Occipital lobe (tissue), 2 donors: ENCODE results near the gene NCCRP1. TPM values are rescaled to one million over a fixed set of nuclear protein-coding genes. Genes with fewer than 3 reads are reported as not detected.

Experiments
- DNase-seq: peaks from one replicate; lab custom pipeline; 2025; lab: John Stamatoyannopoulos, UW
- total RNA-seq: library from RNA; depleted of rRNA; stranded (reverse); fragments of >200 nt; gene quantifications from one replicate; pipeline ENCODE4 v1.2.3, GENCODE V29; 2014

Gene NCCRP1
- total RNA-seq, 1 donor from 2014 or later: not detected

DNA sequence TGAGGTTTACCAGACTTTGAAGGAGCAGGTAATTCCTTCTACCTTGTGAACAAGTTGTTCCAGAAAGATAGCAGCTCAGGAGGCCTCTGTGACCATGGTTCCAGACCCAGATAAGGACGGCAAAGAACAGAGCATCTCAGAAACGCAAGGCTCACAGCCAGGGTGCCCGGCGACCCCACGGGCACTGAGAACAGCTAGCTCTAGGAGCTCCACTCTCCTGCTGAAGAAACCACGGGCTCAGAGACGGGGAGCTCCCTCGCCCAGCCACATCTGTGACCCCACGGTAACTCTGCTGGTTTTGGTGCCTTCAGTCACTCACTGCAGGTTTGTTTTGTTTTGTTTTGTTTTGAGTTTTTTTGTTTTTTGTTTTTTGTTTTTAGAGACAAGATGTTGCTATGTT lies 16.0 kb upstream of the NCCRP1 start:
- DNase-seq: no peak

DNA sequence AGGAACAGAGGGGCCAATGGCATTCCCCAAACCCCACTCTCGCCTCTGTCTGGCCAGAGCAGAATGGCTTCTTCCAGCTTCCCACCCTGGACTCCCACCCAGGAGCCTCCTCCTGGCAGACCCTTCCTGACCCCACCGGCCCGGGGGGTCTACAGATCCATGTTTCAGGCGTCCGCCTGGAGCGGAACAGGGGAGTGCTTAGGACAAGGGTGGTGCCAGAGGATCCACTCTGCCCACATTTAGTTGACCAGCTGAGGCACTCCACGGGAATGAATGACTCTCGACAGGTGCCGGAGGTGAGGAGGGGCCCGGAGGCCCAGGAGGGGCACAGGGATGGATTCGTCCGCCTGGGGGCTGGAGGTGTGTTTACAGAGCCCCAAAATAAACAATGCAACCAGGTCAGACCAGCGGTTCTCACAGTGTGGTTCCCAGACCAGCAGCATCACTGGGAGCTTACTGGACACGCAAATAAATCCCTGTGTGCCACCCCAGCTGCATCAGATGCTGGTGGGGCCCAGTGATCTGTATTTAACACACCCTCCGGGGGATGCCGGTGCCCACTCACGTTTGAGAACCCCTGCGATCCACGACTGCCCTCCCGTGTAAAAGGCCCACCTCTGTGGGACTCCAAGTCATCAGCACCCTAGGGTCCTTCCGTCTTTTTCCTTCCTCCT lies 15.1 kb upstream of the NCCRP1 start:
- DNase-seq: no peak

DNA sequence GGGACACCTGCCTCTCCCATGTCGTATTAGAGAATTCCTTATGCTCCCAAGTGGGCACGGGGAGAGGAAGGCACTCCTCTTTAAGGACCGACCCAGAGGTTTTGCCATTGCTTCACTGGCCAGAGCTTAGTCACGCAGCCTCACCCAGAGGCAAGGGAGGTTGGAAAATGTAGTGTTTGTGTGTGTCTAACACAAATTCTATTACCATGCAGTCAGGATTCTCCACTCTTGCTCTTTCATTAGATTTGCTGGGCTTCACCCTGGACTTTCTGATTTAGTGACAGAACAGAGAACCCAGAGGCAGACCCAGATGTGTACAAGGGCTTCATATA lies 14.6 kb upstream of the NCCRP1 start:
- DNase-seq: no peak

DNA sequence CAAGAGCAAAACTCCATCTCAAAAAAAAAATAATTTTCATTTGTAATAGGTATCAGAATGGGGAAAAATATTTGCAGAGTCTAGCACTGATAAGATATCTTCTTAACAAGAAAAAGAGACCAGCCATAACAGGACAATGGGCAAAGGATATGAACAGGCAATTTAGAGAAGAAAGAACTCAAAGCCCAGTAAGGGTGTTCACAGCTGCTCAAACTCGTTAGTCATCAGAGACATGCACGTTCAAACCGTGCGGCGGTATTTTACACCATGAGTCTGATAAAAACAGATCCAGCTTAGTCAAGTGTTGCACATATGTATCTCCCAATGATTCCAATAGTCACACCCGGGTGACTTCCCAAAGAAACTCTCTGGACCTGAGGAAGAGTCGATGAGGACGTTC lies 13.7 kb upstream of the NCCRP1 start:
- no peak for DNase-seq

DNA sequence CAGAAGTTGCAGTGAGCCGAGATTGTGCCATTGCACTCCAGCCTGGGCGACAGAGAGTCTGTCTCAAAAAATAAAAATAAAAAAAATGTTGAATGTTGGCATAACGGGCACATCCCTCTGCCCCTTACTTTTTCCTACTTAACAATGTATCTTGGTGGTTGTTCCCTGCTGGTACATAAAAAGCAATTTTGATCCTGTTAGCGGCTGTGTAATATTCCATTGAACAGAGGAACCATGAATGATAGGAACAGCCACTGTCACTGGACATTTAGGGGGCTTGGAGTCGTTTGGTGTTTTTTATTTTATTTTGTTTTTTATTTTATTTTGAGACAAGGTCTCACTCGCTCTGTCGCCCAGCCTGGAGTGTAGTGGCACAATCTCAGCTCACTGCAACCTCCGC lies 10.4 kb upstream of the NCCRP1 start:
- no peak for DNase-seq

DNA sequence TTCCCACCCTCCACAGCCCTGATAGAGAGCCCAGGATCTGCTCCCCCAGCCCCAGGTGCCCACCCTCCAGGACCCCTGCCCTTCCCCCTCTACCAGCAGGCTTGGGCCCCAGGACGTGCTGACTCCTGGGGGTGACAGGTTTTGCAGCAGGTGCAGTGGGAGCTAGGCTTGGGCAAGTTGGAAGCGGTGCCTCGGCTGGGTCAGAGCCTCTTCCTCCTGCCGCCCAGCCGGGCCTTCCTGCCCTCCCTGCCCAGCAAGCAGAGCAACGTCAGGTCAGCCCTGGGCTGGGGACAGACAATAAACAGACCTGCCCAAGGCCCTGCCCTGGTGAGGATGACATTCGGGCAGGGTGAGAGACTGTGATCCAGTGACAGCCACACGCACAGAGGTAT lies 9.2 kb upstream of the NCCRP1 start:
- DNase-seq: no peak

DNA sequence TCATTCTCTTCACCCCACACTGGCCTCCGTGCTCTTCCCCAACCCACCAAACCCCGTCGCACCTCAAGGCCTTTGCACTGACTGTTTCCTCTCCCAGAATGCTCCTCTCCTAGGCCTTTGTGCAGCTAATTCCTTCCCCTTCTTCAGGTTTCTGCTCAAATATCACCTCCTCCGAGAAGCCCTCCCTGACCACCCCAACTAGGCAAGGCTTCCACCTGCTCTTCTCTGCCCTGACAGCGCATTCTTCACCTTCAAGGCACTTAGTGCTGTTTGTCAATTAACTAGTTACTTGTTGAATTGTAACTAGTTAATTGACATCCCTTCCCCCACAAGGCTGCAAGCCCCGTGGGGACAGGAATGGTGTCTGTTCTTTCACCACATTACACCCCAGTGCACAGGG lies 7.8 kb upstream of the NCCRP1 start:
- no peak for DNase-seq

DNA sequence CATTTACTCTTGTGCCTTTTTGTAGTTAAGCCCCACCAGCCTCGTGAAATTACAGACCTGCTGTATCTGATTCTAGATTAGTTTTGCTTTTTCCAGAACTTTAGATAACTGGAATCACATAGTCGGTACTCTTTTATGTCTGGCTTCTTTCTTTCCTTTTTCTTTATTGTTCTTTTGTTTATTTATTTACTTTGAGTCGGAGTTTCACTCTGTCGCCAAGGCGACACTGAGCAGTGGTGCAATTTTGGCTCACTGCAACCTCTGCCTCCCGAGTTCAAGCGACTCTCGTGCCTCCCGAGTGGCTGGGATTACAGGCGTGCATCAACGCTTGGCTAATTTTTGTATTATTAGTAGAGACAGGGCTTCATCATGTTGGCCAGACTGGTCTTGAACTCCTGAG lies 6.0 kb upstream of the NCCRP1 start:
- no peak for DNase-seq

DNA sequence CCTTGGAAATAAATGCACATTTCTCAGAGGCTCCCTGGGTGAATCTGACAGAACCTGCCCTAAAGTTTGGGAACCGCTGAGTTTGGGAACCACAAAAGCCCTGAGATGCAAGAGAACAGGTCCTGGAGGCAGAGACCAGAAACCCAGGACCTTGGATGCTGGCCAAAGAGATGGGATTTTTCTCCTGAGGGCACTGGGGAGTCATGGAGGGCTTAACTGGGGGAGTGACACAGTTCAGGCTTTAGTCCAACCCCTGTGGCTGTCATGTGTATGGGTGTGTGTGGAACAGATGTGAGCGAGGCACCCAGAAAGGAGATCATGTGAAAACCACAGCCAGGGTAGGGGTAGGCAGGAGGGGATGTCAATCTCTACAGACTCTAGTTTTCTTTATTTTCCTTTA lies 3.9 kb upstream of the NCCRP1 start:
- DNase-seq: no peak

DNA sequence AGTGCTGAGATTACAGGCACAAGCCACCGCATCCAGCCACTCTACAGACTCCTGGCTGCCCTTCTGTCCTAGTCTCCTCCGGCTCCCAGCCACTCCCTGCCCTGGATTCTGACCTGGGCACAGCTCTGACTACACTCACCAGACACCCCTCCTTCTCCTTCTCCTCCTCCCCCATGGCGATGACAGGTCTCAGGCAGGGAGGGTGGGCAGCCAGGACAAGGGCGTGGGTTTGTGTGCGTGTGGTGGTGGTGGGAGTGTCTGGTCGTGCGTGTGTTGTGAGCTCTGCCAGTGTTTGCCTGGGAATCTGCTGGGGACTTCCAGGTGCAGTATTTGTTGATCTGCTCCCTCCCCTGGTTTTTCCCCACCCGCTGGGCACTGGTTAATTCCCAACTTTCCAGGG lies 3.0 kb upstream of the NCCRP1 start:
- DNase-seq: no peak

DNA sequence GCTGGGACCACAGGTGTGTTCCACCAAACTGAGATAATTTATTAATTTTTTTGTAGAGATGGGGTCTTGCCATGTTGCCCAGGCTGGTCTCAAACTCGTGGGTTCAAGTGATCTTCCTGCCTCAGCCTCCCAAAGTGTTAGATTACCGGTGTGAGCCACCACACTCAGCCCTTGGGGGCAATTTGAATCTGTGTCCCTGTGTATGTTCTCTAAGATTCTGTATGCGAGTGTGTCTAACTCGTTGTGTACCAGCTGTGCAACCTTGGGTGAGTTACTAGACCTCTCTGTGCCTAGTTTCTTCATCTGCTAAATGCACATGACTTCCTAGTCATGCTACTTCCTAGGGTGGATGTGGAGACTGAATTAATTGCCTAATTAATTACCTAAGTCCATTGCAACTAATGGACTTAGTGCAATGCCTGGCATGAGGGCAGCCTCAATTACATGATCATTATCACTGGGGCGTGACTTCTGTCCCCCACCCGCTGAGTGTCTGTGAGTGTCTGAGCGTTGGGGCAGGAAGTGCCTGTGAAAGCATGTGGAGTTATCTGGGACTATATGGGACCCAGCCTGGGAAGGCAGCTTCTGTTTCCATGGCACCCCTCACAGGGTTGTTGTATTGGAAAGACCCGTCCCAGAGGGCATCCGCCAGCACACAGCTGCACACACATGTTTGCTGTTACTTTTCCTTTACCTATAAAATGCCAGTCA lies 1.8 kb upstream of the NCCRP1 start:
- DNase-seq: no peak

DNA sequence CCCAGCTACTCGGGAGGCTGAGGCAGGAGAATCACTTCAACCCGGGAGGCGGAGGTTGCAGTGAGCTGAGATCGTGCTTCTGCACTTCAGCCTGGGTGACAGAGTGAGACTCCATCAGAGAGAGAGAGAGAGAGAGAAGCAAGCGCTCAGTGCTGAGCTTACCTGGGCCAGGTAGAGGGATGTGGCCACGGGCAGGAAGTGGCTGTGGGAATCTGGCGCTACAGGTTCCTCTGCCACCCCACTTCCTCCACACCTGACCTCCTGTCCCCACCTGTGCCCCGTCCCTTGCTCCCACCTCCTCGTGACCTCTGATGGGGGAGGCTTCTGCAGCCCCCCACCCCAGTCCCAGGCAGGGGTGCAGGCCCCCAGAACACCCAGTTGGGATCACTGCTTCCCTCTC lies 1.0 kb upstream of the NCCRP1 start:
- no peak for DNase-seq

DNA sequence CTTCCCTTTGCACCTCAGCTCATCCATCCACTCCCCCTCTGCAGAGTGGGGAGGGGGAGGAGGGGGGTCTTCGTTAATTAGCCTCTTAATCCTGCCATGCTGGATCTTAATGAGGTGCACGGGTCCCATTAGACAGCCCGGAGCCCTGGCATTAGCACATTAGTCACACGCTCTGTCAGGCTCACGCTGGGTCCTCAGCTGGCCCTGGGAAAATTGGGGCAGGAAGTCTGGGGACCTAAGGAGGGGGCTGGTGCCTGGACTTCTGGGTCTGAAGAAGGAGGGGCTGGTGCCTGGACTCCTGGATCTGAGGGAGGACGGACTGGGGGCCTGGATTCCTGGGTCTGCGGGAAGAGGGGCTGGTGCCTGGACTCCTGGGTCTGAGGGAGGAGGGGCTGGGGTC lies 444 bp upstream of the NCCRP1 start:
- DNase-seq: no peak

DNA sequence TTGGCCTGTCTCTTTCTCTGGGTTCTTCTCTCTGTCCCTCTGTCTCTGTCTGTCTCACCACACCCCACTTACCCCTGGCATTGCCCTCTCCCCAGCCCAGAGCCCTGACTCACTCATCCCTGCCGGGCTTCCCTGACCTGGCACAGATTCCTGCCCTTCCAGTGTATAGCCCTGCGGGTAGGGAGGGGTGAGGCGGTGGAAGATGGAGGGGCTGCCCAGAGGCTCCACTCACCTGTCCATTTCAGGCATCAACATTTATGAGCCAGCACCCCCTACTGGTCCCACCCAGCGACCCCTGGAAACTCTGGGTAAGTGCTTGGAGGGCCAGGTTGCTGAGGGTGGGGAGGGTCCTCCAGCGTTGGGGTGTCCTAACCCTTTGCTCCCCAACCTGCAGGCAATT lies 1.0 kb downstream of the NCCRP1 start:
- no peak for DNase-seq

DNA sequence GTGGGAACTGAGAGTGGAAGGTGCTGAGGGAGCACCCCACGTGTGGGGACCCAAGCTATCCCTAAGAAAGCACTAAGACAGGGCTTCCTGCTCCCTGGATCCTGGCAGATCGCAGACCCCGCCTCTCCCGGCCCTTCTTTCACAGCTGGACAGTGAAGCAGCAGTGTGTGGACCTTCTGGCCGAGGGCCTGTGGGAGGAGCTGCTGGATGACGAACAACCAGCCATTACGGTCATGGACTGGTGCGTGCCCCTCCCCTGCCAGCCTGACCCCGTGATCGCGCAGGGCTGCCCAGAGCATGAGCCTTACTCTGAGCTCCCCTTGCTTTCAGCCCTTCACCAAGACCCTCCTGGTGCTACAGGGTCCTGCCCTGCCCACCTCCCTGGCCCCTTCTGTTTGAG lies 2.3 kb downstream of the NCCRP1 start:
- DNase-seq: no peak

DNA sequence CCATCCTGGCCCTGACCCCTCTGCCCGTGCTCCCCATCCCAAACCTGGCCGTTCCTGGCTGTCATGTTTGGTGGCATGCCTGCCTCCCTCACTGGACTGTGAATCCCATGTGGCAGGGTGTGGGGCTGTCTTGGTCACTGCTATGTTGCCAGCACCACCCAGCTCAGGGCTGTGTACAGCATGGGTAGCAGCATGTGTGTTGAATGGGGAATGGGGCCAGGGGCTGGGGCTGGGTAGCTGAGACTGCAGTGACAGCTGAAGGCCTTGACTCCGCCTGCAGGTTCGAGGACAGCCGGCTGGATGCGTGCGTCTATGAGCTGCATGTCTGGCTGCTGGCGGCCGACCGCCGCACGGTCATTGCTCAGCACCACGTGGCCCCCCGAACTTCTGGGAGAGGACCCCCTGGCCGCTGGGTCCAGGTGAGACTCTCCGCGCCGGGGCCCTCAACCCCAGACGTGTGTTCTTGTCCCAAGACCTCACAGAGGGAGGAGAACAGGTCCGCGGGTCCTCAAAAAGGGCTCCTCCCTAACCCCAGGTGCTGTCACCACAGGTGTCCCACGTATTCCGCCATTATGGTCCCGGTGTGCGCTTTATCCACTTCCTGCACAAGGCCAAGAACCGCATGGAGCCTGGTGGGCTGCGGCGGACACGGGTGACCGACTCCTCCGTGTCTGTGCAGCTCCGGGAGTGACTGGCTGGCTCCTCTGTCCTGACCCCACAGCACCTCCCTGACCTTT lies 3.5 kb downstream of the NCCRP1 start:
- DNase-seq: no peak

DNA sequence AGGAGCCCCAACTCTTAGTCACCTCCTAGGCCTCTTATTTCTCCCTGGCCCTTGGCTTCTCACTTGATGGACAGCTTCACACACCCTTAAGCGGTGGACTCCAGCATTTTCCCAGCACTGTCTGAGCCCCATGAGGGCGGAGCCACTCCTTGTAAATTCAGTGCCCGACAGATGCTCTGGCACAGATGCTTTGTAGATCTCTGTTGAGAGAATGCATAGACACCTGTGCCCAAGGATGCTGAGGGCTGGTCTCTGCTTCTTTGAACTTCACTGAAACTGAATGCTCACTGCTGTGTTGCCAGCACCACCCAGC lies 4.0 kb downstream of the NCCRP1 start:
- DNase-seq: no peak

DNA sequence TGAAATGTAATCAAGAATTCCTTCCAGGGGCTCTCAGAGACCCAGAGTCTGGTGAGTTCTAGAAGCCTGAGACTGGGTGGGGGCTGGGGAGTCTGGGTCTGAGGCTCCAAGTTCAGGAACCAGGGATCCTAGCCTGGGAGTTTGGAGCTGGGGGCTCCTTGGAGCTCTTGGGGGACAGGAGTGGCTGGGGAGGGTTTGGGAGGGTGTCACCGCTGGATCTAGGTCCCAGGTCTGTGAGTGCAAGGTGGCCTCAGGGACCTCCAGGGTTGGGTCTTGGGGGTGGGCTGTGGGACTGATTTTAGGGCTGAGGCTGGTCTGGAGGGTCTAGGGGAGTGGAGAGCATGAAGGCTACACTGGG lies 6.2 kb downstream of the NCCRP1 start:
- no peak for DNase-seq

DNA sequence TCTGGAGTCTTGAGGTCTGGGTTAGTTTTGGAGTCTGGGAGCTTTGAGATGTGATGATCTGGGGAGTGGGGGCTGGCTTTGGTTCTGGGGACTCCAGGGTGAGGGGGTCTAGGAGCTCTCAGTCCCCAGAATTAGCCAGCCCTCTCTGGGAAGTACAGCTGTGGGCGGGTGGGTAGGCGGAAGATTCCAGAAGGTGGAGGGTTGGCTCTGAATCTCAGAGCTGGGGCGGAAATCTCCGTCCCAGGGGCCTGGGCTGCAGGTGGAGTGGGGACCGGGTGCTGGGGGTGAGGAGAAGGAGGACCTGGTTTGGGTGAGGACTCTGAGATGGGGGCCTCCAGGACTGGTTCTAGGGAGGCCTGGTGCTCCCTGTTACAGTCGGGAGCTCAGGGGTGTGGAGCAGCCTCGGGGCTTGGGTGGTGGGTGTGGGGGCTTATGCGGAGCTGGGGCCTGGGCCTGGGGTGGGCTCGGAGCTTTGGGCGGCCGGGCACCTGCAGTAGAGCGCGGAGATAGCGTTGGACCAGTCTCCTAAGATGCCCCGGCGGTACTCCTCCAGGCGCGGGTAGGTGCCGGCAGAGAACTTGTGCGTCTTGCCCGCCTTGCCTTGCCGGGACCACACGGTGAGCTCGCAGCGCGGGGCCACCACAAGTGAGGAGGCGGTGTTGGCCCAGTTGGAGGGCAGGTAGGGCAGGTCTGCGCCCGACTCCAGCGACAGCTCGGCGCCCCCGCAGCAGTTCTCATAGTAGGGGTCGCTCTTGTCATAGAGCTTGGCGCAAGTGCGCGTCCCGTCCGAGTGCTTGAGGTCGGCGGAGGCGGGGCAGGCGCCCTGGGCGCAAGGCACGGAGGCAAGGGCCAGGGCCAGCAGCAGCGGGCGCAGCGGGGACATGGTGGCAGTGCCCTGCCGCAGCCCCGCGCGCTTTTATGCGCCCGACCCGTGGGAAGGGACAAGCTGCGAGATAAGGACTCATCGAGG lies 6.9 kb downstream of the NCCRP1 start, which contains the start of gene SYCN:
Gene SYCN, minus strand, starts transcription at position 892 of the 970 bp plus-strand sequence. Its CDS starts 9 bp downstream, at position 883.
- no peak for DNase-seq

DNA sequence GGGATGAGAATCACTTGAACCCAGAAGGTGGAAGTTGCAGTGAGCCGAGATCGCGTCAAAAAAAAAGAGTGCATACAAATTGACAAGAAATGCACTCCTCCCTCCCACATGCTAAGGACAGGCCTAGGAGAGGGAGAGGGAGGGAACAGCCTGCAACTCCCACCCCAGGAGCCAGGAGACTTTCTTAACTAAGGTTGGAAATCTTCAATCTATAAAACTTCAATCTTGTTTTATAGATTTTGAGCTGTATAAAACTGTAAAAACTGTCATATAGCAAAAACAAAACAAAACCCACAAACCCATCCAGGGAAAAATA lies 8.6 kb downstream of the NCCRP1 start:
- no peak for DNase-seq

DNA sequence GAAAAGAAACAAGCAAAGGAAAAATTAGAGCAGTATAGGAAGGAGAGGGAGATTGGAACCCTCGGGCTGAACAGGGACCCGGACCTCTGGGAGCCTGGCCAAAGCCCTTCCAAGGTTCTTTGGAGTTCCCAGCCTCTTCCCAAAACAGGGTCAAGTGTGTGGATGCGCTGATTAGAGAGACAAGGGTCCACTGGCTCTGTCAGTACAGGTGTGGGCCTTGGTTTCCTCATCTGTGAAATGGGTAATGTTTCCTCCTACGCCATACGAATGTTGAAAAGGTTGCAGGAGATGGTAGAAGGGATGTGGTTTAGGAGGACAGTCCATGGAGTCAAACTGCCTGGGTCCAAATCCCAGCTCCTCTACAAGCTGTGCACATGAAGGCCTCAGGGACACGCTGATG lies 9.4 kb downstream of the NCCRP1 start:
- DNase-seq: no peak

DNA sequence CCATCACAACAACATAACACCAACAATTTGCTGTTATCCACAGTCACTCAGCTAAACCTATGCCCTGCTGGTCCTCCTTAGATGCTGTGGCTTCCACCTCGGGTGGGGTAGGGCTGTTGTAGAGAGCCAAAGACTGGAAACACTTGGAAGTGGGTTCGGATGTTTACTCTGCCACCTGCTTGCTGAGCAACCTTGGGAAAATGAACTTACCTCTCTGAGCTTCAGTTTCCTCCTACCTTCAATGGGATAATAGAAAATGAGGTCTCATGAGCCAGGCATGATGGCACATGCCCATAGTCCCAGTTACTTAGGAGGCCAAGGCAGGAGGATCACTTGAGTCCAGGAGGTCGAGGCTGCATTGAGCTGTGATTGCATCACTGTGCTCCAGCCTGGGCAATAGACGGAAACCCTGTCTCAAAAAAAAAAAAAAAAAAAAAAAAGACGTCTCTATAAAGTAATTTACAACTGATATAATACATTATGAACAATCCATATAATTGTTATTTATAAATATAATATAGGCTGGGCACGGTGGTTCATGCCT lies 10.6 kb downstream of the NCCRP1 start:
- no peak for DNase-seq
